Calu3 (cell line): ENCODE results near the gene CCDC178. TPM values are rescaled to one million over a fixed set of nuclear protein-coding genes. Genes with fewer than 3 reads are reported as not detected.

Experiments
- BruUV-seq: library from RNA; stranded (reverse); fragments of 400-500 nt; replicated peaks from 2 replicates; lab custom pipeline; 2021; lab: Mats Ljungman, UMichigan
- CTCF ChIA-PET: fragments of 300-600 bp; sonication (Branson Sonifier 250); formaldehyde crosslinking; loops from one replicate; lab custom pipeline; 2022; ENCODE audit warnings: antibody characterized with exemption; lab: Charles Lee
- DNase-seq: peaks from one replicate; pipeline ENCODE4 v3.0.0; 2022
- H3K27ac Mint-ChIP-seq: one replicate; pipeline ENCODE4 v1.8.0; 2022; ENCODE audit warnings: mixed read lengths; ENCODE audit not compliant: unreplicated experiment
- H3K27me3 Mint-ChIP-seq: one replicate; pipeline ENCODE4 v1.8.0; 2022; ENCODE audit warnings: mixed read lengths; ENCODE audit not compliant: unreplicated experiment
- H3K36me3 Mint-ChIP-seq: one replicate; pipeline ENCODE4 v1.8.0; 2022; ENCODE audit warnings: mild to moderate bottlenecking, moderate library complexity, mixed read lengths; ENCODE audit not compliant: insufficient read depth, unreplicated experiment
- H3K4me1 Mint-ChIP-seq: one replicate; pipeline ENCODE4 v1.8.0; 2022; ENCODE audit warnings: mild to moderate bottlenecking, low read depth, mixed read lengths; ENCODE audit not compliant: unreplicated experiment
- H3K4me3 Mint-ChIP-seq: one replicate; pipeline ENCODE4 v1.8.0; 2022; ENCODE audit warnings: mild to moderate bottlenecking, low read depth, moderate library complexity, mixed read lengths; ENCODE audit not compliant: unreplicated experiment
- H3K9me3 Mint-ChIP-seq: one replicate; pipeline ENCODE4 v1.8.0; 2022; ENCODE audit warnings: low read depth, mixed read lengths; ENCODE audit not compliant: unreplicated experiment
- intact Hi-C: fragments of 100-400 bp; cut with micrococcal nuclease; formaldehyde crosslinking; loops from one replicate; pipeline ENCODE4 v1.10.0; 2022; ENCODE audit not compliant: unreplicated experiment
- total RNA-seq: library from RNA; stranded (reverse); gene quantifications from 2 replicates; pipeline ENCODE4 v1.2.3, GENCODE V29; 2022
- TF ChIP-seq, protein P1 (sequence below): fragments of 200-600 bp; IDR thresholded peaks from one replicate; pipeline ENCODE4 v1.8.0; 2022; ENCODE audit warnings: antibody characterized with exemption; ENCODE audit not compliant: unreplicated experiment

The CCDC178 gene
- total RNA-seq, 1 experiment from 2014 or later, result not detected

DNA sequence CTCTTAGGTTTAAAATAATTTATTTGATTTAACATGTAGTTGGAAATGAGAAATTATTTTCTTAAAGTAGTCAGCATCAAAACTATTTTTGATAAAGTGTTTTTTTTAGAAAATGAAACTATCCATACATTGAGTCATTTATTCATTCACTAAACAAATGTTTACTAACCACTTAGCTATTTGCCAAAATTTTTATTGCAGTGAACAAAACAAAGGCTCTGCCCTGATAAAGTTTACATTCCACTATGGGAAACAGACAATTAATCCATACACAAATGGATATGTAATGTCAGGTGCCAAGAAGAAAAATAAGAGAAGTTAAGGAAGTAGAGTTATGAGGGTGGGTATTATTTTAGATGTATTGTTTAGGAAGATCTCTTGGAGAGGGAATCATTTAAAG, 19.1 kb upstream of the CCDC178 start:
- intact Hi-C loops, result no loop called here
- no TSS peak for BruUV-seq
- no peaks in the 10 kb centered on the region for H3K4me1 Mint-ChIP-seq
- no peaks in the 10 kb centered on the region for H3K9me3 Mint-ChIP-seq
- H3K4me3 Mint-ChIP-seq, result no peak overlapping the region
- H3K27me3 Mint-ChIP-seq, result no peaks in the 10 kb centered on the region
- TF ChIP-seq, protein P1, sequence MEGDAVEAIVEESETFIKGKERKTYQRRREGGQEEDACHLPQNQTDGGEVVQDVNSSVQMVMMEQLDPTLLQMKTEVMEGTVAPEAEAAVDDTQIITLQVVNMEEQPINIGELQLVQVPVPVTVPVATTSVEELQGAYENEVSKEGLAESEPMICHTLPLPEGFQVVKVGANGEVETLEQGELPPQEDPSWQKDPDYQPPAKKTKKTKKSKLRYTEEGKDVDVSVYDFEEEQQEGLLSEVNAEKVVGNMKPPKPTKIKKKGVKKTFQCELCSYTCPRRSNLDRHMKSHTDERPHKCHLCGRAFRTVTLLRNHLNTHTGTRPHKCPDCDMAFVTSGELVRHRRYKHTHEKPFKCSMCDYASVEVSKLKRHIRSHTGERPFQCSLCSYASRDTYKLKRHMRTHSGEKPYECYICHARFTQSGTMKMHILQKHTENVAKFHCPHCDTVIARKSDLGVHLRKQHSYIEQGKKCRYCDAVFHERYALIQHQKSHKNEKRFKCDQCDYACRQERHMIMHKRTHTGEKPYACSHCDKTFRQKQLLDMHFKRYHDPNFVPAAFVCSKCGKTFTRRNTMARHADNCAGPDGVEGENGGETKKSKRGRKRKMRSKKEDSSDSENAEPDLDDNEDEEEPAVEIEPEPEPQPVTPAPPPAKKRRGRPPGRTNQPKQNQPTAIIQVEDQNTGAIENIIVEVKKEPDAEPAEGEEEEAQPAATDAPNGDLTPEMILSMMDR, result no peak
- no peak overlapping the region for H3K27ac Mint-ChIP-seq
- H3K36me3 Mint-ChIP-seq, result no peaks in the 10 kb centered on the region
- no peak for DNase-seq
- CTCF ChIA-PET, result no interaction called here

DNA sequence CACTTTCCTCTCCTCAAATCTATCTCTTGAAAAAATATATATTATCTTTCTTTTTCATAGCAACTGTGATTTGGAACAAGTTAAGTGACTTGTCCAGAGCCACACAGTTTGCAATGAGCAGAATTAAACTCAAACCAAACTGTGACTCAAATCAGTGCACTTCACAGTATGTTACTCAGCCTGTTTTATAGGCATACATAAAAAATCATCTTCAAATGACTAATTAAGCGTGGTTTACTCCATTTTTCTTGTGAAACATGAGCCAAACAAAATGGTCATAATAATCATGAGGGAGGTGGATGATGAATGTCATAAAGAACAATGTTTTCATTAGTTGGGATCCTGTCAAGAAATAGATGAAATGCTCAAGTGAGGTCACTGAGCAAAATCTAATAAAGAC, 6.1 kb upstream of the CCDC178 start:
- no peaks in the 10 kb centered on the region for H3K27me3 Mint-ChIP-seq
- TF ChIP-seq, protein P1, result no peak
- no peak overlapping the region for H3K4me3 Mint-ChIP-seq
- no peaks in the 10 kb centered on the region for H3K4me1 Mint-ChIP-seq
- intact Hi-C loops, result no loop called here
- H3K36me3 Mint-ChIP-seq, result no peaks in the 10 kb centered on the region
- BruUV-seq, result no TSS peak
- H3K9me3 Mint-ChIP-seq, result no peaks in the 10 kb centered on the region
- CTCF ChIA-PET, result interaction anchor here (0.7 kb wide), 1 partner anchor 10 kb away, joined by 3 read pairs; no protein-coding TSS in a partner anchor
- DNase-seq, result no peak
- H3K27ac Mint-ChIP-seq, result no peak overlapping the region

DNA sequence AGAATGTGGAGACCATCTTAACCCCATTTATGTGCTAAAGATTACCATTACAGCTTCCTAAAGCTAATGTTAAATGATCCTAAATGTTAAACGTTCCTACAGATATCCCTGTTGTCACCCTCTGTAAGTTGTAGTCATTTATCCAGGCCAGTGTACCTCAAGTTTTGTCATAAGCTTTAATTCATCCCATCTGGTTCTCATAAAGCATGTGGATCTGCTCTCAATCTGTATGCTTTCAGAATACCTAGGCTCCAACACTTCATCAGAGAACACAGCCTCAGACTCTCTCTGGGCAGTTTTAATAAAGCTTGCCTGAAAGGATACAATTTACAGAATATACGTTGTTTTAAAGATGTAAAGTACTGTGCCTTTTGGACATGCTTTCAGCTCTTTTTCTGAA, 4.2 kb upstream of the CCDC178 start:
- intact Hi-C loops, result no loop called here
- no peak overlapping the region for H3K27ac Mint-ChIP-seq
- CTCF ChIA-PET, result interaction anchor here (1.8 kb wide), 1 partner anchor 29 kb away, joined by 4 read pairs; no protein-coding TSS in a partner anchor
- H3K4me3 Mint-ChIP-seq, result no peak overlapping the region
- DNase-seq, result no peak
- BruUV-seq, result no TSS peak
- no peaks in the 10 kb centered on the region for H3K27me3 Mint-ChIP-seq
- H3K9me3 Mint-ChIP-seq, result no peaks in the 10 kb centered on the region
- no peaks in the 10 kb centered on the region for H3K4me1 Mint-ChIP-seq
- TF ChIP-seq, protein P1, result no peak
- H3K36me3 Mint-ChIP-seq, result no peaks in the 10 kb centered on the region

DNA sequence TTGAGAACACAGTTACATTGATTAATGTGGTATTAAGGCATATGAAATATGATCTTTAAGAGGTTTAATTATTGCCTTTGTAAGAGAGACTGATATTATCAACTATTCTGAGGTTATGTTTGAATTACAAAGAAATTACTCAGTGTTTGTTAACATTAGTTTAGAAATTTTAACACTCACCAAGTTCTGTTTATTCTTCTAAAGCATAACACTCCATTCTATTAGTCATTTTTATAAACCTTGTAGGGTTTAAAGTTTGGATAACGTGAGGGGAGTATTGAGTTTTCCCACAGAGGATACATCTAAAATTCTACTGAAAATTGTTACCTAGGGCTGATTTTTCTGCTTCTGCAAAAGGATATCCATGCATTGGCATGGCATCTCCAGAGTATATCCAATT, 7.7 kb downstream of the CCDC178 start:
- intact Hi-C loops, result no loop called here
- H3K9me3 Mint-ChIP-seq, result no peaks in the 10 kb centered on the region
- BruUV-seq, result no TSS peak
- DNase-seq, result no peak
- TF ChIP-seq, protein P1, result no peak
- CTCF ChIA-PET, result no interaction called here
- no peaks in the 10 kb centered on the region for H3K4me1 Mint-ChIP-seq
- no peak overlapping the region for H3K4me3 Mint-ChIP-seq
- no peaks in the 10 kb centered on the region for H3K36me3 Mint-ChIP-seq
- H3K27ac Mint-ChIP-seq, result no peak overlapping the region
- H3K27me3 Mint-ChIP-seq, result no peaks in the 10 kb centered on the region
